Fibroblast of the aortic adventitia (primary cell): ENCODE results near the gene NLRP9. TPM values are rescaled to one million over a fixed set of nuclear protein-coding genes. Genes with fewer than 3 reads are reported as not detected.

Source experiments
- DNase-seq: peaks from one replicate; pipeline ENCODE4 v3.0.0-alpha.2; 2010; ENCODE audit warnings: low read depth
- H3K4me3 ChIP-seq: 2 replicates; pipeline ENCODE4 v1.5.1; 2011; ENCODE audit warnings: low read depth, mild to moderate bottlenecking, control low read depth, low read length, moderate library complexity
- total RNA-seq: library from RNA; depleted of rRNA; stranded (reverse); fragments of >200 nt; gene quantifications from 2 replicates; pipeline ENCODE4 v1.2.3, GENCODE V29; 2012; ENCODE audit warnings: low replicate concordance
- TF ChIP-seq, protein P1 (sequence below): IDR thresholded peaks from 2 replicates; pipeline ENCODE4 v1.5.1; 2011; ENCODE audit warnings: mild to moderate bottlenecking, low read length, control low read depth, inconsistent platforms; ENCODE audit not compliant: insufficient read depth

Gene NLRP9
- total RNA-seq, 1 donor, result not detected

DNA sequence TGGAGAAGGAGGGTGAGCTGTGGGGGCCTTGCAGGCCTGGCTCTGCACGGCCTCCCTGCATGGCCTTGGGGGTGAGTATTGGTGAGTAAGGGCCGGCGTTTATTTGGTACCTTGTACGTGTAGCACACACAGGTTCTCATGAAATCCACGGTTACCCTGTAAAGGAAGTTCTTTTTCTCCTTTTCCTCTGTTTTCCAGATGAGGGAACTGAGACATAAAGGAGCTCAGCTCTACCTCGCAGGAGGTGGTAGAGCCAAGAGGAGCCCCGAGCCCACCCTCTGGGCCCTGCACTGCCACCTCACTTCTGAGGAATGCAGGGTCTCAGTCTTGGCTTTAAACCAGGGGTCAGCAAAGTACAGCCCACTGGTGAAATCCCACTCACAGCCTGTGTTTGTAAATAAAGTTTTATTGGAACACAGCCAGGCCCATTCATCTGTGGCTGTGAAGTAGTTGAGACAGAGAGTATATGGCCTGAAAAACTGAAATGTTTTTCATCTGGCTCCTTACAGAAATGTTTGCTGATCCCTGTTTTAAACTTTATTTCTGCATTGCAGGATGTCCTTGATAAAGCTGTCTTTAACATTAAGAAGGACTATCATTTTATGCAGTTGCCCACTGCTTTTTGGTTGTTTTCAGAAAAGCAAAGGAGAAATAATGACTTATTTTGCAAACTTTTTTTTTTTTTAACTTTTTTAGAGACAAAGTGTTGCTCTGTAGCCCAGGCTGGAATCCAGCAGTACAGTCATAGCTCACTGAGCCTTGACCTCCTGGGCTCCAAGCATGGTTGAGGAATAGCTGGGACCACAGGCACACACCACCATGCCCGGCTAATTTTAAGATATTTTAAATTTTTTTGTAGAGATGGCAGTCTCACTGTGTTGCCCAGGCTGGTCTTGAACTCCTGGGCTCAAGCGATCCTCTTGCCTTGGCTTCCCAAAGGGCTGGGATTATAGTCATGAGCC, 56.8 kb downstream of the NLRP9 start:
- TF ChIP-seq, protein P1, sequence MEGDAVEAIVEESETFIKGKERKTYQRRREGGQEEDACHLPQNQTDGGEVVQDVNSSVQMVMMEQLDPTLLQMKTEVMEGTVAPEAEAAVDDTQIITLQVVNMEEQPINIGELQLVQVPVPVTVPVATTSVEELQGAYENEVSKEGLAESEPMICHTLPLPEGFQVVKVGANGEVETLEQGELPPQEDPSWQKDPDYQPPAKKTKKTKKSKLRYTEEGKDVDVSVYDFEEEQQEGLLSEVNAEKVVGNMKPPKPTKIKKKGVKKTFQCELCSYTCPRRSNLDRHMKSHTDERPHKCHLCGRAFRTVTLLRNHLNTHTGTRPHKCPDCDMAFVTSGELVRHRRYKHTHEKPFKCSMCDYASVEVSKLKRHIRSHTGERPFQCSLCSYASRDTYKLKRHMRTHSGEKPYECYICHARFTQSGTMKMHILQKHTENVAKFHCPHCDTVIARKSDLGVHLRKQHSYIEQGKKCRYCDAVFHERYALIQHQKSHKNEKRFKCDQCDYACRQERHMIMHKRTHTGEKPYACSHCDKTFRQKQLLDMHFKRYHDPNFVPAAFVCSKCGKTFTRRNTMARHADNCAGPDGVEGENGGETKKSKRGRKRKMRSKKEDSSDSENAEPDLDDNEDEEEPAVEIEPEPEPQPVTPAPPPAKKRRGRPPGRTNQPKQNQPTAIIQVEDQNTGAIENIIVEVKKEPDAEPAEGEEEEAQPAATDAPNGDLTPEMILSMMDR, result no peak
- no peak overlapping the region for H3K4me3 ChIP-seq
- DNase-seq, result peak; percentile 21

DNA sequence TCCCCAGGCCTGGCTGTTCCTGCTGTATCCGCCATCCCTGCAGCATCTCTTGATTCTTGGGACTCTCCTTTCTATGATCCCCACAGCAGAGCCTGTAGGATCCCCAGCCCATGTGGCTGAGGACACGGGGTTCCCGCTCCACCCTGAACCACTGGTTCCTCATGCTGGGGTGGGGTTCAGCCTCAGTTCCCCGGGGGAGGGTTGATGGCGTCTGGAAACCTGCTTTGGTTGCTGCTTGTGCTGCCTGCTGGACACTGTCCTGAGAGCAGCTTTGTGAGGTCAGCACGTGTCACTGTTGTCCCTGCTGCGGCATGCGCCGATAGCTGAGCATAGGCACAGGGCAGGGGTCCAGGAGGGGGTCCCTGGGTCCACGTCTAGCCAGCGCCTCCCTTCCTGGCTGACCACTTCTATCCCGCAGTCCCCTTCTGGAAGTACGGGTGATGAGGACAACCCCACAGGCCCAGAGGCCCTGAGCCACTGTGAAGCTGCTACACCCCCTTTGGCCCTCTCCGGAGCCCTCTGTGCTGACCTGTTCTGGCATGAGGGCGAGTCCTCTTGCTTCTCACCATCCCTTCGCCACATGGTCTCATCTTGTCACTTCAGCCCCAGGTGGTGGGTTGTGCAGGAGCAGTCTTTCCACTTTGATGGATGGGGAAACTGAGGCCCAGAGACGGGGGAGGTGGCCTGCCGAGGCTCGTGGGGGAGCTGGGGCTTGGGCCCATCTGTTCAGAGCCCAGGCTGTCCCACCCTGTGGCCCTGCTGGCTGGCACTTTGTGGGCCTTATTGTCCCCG, 57.7 kb downstream of the NLRP9 start:
- no peak for DNase-seq
- H3K4me3 ChIP-seq, result no peak overlapping the region
- TF ChIP-seq, protein P1, result no peak

DNA sequence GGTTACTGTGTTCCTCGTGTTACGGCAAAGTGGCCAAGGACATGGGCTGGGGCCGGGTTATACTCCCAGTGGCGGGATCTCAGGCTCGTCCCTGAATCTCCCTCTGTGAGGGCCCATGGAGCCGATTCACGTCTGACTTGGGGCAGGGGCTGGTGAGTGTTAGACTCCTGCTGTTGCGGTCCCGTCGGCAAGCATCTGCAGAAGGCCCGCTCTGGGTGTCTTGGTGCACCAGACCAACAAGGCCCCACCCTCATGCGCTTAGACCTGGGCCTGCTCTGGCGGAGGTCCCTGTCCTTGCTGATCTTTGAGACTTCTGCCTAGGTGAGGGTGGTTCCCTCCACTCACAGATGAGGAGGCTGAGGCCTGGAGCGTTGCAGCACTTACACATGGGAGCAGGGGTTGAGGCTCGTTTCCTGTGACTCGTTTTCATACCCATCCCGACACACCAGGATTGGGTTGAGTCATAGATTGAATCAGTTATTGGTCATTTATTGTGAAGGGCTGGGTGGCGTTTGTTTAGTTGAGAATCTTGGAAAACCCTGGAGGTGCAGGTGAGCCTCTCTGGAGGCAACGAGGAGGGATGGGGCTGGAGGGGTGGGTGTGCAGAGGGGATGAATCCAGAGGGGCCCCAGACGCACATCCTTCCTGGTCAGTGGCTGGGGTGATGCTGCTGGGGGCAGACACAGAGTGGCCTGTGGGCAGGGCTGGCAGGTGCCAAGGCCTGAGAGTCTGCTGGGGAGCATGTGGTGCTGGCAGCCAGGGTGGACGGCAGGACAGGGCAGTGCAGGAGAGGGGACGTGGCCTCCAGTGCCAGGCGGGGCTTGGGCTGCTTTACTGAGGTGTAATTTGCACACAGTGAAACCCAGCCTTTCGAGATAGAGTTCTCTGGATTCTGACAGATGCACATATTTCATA, 58.6 kb downstream of the NLRP9 start:
- H3K4me3 ChIP-seq, result no peak overlapping the region
- no peak for DNase-seq
- TF ChIP-seq, protein P1, result no peak

DNA sequence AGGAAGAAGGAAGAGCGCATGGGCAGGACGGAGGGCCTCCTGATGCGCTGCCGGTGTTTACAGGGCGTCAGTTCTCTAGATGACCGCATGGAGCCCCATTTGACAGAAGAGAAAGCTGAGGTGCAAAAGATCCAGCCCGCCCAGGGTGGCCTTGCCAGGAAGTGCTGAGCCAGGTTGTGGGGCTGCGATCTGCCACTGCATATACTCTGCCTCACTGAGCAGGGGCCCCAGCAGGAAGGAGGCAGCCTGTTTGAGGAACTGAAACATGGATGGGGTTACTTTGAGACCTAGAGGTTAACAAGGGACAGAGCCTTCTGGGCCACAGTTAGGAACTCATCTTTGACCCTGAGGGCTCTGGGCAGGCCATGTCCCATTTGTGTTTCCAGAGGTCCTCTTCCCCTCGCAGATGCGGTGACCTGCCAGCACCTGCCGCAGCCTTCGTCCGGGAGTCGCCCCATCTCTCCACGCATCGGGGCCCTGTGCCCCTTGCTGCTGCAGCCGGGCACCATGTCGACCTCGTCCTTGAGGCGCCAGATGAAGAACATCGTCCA, 60.0 kb downstream of the NLRP9 start:
- no peak for DNase-seq
- TF ChIP-seq, protein P1, result no peak
- no peak overlapping the region for H3K4me3 ChIP-seq

DNA sequence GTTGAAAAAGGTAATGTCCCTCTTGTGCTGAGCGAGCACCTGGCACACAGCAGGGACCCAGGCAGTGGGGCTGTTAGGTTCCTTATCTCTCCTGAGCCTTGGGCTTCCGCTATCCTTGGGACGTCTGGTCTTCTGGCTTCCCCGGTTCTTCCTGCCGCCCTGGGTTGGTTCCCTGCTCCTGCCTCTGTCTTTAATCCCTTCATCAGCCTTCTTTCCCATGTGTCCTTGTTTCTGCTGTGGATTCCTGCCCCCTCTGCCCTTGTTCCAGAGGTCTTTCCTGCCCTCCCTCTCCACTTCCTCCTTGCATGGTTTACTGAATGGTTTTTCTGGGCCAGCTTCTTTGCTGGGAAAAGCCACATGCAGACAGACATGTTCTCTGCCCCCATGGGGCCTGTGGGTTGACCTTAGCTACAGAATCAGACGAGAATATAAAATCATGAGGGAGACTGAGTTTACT, 60.6 kb downstream of the NLRP9 start:
- no peak overlapping the region for H3K4me3 ChIP-seq
- TF ChIP-seq, protein P1, result no peak
- DNase-seq, result no peak
